MM.1S (cell line): ENCODE measurements around the gene FUT7.
A peak's percentile ranks its signal among the peaks of the same experiment; 100 is the strongest.

ENCODE experiments used
- DNase-seq: peaks from one replicate; pipeline ENCODE4 v3.0.0-alpha.2; 2015
- H2AFZ ChIP-seq: fragments of 300-600 bp; sonication (generic); 2 replicates; pipeline ENCODE4 v1.6.0; 2016; ENCODE audit warnings: antibody characterized with exemption, low read length
- H3F3A ChIP-seq: fragments of 300-600 bp; sonication (generic); 2 replicates; pipeline ENCODE4 v1.6.1; 2016; ENCODE audit warnings: mild to moderate bottlenecking, antibody characterized with exemption, low read length, moderate library complexity, mixed read lengths; ENCODE audit not compliant: insufficient read depth
- H3K27ac ChIP-seq: fragments of 300-600 bp; sonication (generic); 2 replicates; pipeline ENCODE4 v1.5.1; 2016; ENCODE audit warnings: mild to moderate bottlenecking, low read length
- H3K27me3 ChIP-seq: fragments of 300-600 bp; sonication (generic); replicated peaks from 2 replicates; pipeline ENCODE4 v1.6.0; 2016; ENCODE audit warnings: low read length; ENCODE audit not compliant: insufficient read depth
- H3K36me3 ChIP-seq: fragments of 300-600 bp; sonication (generic); replicated peaks from 2 replicates; pipeline ENCODE4 v1.6.1; 2016; ENCODE audit warnings: mild to moderate bottlenecking, low read length, mixed read lengths; ENCODE audit not compliant: insufficient read depth
- H3K4me1 ChIP-seq: fragments of 300-600 bp; sonication (generic); 2 replicates; pipeline ENCODE4 v1.6.1; 2016; ENCODE audit warnings: low read length, mixed read lengths
- H3K4me2 ChIP-seq: fragments of 300-600 bp; sonication (generic); 2 replicates; pipeline ENCODE4 v1.6.0; 2016; ENCODE audit warnings: low read depth, low read length
- H3K4me3 ChIP-seq: fragments of 300-600 bp; sonication (generic); 2 replicates; pipeline ENCODE4 v1.5.1; 2016; ENCODE audit warnings: low read length, mixed read lengths
- H3K79me2 ChIP-seq: fragments of 300-600 bp; sonication (generic); 2 replicates; pipeline ENCODE4 v1.6.1; 2016; ENCODE audit warnings: mixed run types, low read length, mixed read lengths
- H3K9ac ChIP-seq: fragments of 300-600 bp; sonication (generic); 2 replicates; pipeline ENCODE4 v1.6.1; 2016; ENCODE audit warnings: low read length, mixed read lengths
- H3K9me2 ChIP-seq: fragments of 300-600 bp; sonication (generic); replicated peaks from 2 replicates; pipeline ENCODE4 v1.6.1; 2016; ENCODE audit warnings: mild to moderate bottlenecking, low read length, mixed read lengths; ENCODE audit not compliant: insufficient read depth
- H3K9me3 ChIP-seq: fragments of 300-600 bp; sonication (generic); replicated peaks from 2 replicates; pipeline ENCODE4 v1.6.1; 2016; ENCODE audit warnings: mild to moderate bottlenecking, low read length, mixed read lengths; ENCODE audit not compliant: insufficient read depth
- H4K20me1 ChIP-seq: fragments of 300-600 bp; sonication (generic); 2 replicates; pipeline ENCODE4 v1.6.1; 2016; ENCODE audit warnings: mild to moderate bottlenecking, low read length, moderate library complexity, mixed read lengths; ENCODE audit not compliant: insufficient read depth
- CTCF ChIP-seq: fragments of 300-600 bp; sonication (generic); IDR thresholded peaks from 2 replicates; pipeline ENCODE4 v1.5.1; 2016; ENCODE audit warnings: antibody characterized with exemption, low read length, mixed read lengths
- EZH2 ChIP-seq: fragments of 300-600 bp; sonication (generic); optimal IDR thresholded peaks from 2 replicates; pipeline ENCODE3; 2017; ENCODE audit warnings: low read depth, mild to moderate bottlenecking, antibody characterized with exemption, low read length, mixed read lengths
- EZH2phosphoT487 ChIP-seq: fragments of 300-600 bp; sonication (generic); IDR thresholded peaks from 2 replicates; pipeline ENCODE4 v1.6.1; 2018; ENCODE audit warnings: antibody characterized with exemption, low read length

Gene FUT7

GRCh38 chr9:137069508-137070091, 37.7 kb upstream of the FUT7 start:
- Histone ChIP-seq H3K27ac (no peak overlapping the region), H4K20me1 (0 out of 2 replicates have a peak, but pooled peaks cover 3% of the 10 kb centered on the region), H3K27me3 (no peaks in the 10 kb centered on the region), H3K36me3 (no peaks in the 10 kb centered on the region), H3F3A (peaks cover 10% of the 10 kb centered on the region), H3K4me2 (peak overlapping the region; percentile 97), H2AFZ (no peak overlapping the region), H3K4me3 (peak overlapping the region; percentile 86), H3K9ac (peak overlapping the region; percentile 57; the same call in 1 of the 2 replicates), H3K9me3 (no peaks in the 10 kb centered on the region), H3K79me2 (peaks cover 29% of the 10 kb centered on the region), H3K9me2 (no peaks in the 10 kb centered on the region), H3K4me1 (peaks cover 24% of the 10 kb centered on the region)
- peak; percentile 12 for DNase-seq
- TF ChIP-seq EZH2 (no peak), EZH2phosphoT487 (no peak), CTCF (no peak)

- Histone ChIP-seq H3K4me1 (peaks cover 24% of the 10 kb centered on the region), H3F3A (peaks cover 10% of the 10 kb centered on the region), H3K79me2 (peaks cover 29% of the 10 kb centered on the region), H2AFZ (no peak overlapping the region), H3K36me3 (no peaks in the 10 kb centered on the region), H4K20me1 (0 out of 2 replicates have a peak, but pooled peaks cover 3% of the 10 kb centered on the region), H3K4me2 (peak overlapping the region; percentile 97), H3K27me3 (no peaks in the 10 kb centered on the region), H3K9me2 (no peaks in the 10 kb centered on the region), H3K9me3 (no peaks in the 10 kb centered on the region), H3K4me3 (peak overlapping the region; percentile 86), H3K27ac (no peak overlapping the region), H3K9ac (peak overlapping the region; percentile 57; the same call in 1 of the 2 replicates)
- no peak for DNase-seq
- TF ChIP-seq CTCF (no peak), EZH2 (no peak), EZH2phosphoT487 (no peak)
These were observed 36.9 kb upstream of the FUT7 start for GRCh38 chr9:137068539-137069507.

- peak; percentile 86 for DNase-seq
- Histone ChIP-seq H3K27ac (peak overlapping the region; percentile 36; the same call in 1 of the 2 replicates), H3K9ac (no peak overlapping the region), H3K4me2 (peak overlapping the region; percentile 97; the same call in 1 of the 2 replicates), H3K4me1 (peaks cover 24% of the 10 kb centered on the region), H2AFZ (peak overlapping the region; percentile 36; the same call in 1 of the 2 replicates), H3K36me3 (no peaks in the 10 kb centered on the region), H3K27me3 (no peaks in the 10 kb centered on the region), H3F3A (peaks cover 10% of the 10 kb centered on the region), H4K20me1 (0 out of 2 replicates have a peak, but pooled peaks cover 3% of the 10 kb centered on the region), H3K79me2 (peaks cover 29% of the 10 kb centered on the region), H3K9me2 (no peaks in the 10 kb centered on the region), H3K9me3 (no peaks in the 10 kb centered on the region), H3K4me3 (no peak overlapping the region)
- TF ChIP-seq EZH2 (no peak), CTCF (peak; percentile 55)
These were observed 36.1 kb upstream of the FUT7 start for GRCh38 chr9:137067860-137068538.
